Cardiac fibroblast (primary cell): ENCODE data around the gene IGFBP6.

ENCODE experiments used
- DNase-seq, 2 donors: peaks; one replicate each; pipeline versions ENCODE4 v3.0.0 to v3.0.0-alpha.2; 2010; ENCODE audit warnings: low read depth in 2 of 2
- H3K4me3 ChIP-seq, 2 donors: replicated peaks in 1 of 2; 1 replicate in 1 of 2; 2 replicates in 1 of 2; pipeline ENCODE4 v1.5.1; 2011; ENCODE audit warnings: low read depth in 2 of 2, low read length in 2 of 2, mild to moderate bottlenecking in 2 of 2, moderate library complexity in 1 of 2
- TF ChIP-seq, protein P1 (sequence below): IDR thresholded peaks from one replicate; pipeline ENCODE4 v1.5.1; 2011; ENCODE audit warnings: low read depth, mild to moderate bottlenecking, low read length, inconsistent platforms

The IGFBP6 gene

DNA sequence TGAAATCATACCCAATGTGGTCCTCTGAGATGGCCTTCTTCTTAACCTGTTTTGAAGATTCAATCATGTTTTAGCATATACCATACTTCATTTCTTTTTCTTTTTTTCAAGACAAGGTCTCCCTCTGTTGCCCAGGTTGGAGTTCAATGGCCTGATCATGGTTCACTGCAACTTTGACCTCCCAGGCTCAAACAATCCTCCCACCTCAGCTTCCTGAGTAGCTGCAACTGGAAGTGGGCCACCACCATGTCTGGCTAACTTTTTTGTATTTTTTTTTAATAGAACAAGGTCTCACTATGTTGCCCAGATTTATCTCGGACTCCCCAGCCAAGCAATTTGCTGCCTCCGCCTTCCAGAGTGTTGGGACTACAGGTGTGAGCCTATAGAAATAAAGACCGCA lies 36.3 kb downstream of the IGFBP6 start:
- TF ChIP-seq, protein P1, sequence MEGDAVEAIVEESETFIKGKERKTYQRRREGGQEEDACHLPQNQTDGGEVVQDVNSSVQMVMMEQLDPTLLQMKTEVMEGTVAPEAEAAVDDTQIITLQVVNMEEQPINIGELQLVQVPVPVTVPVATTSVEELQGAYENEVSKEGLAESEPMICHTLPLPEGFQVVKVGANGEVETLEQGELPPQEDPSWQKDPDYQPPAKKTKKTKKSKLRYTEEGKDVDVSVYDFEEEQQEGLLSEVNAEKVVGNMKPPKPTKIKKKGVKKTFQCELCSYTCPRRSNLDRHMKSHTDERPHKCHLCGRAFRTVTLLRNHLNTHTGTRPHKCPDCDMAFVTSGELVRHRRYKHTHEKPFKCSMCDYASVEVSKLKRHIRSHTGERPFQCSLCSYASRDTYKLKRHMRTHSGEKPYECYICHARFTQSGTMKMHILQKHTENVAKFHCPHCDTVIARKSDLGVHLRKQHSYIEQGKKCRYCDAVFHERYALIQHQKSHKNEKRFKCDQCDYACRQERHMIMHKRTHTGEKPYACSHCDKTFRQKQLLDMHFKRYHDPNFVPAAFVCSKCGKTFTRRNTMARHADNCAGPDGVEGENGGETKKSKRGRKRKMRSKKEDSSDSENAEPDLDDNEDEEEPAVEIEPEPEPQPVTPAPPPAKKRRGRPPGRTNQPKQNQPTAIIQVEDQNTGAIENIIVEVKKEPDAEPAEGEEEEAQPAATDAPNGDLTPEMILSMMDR = no peak
- DNase-seq = no peak
- H3K4me3 ChIP-seq = no peak overlapping the region

DNA sequence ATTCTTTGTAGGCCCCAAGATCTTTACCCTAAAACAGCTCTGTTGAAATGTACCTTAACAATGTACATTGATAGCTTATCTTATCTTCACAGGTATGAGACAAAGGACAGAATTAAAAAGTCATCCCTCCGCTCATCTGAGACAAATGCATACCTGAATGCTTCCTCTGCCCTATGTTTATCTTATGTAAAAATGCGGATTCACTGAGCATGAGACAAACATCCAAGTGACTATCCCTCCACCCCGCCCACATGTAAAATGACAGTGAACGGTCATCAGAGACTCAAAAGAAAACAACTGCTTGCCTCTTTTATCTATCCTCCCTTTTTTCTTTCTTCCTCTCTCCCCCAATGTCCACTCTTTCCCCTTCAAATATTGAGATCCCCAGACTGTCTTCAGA lies 45.9 kb downstream of the IGFBP6 start:
- DNase-seq = no peak
- H3K4me3 ChIP-seq = no peak overlapping the region
- TF ChIP-seq, protein P1 = no peak

DNA sequence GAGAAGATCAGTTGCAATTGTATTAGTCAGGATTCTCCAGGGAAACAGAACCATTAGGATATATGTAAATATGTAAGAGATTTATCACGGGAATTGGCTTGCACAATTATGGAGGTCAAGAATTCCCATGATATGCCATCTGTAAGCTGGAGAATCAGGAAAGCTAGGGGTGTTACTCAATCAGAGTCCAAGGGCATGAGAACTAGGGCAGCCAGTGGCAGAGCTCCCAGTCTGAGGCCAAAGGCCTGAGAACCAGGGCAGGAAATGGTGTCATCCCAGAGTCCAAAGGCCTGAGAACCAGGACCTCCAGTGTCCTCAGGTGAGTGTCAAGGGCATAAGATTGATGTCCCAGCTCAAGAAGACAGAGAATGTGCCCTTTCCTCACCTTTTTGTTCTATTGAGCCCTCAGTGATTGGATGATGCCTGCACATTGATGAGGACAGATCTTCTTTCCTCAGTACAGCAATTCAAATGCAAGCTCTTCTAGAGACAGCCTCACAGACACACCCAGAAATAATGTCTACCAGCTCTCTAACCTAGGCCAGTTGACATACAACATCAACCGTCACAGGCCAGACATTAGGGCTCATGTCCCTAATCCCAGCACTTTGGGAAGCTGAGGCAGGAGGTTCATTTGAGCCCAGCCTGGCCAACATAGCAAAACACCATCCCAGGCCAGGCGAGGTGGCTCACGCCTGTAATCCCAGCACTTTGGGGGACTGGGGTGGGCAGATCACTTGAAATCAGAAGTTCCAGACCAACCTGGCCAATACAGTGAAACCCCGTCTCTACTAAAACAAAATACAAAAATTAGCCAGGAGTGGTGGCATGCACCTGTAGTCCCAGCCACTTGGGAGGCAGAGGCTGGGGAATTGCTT lies 48.2 kb downstream of the IGFBP6 start:
- TF ChIP-seq, protein P1 = no peak
- peak; percentile 55 to 74 for DNase-seq
- H3K4me3 ChIP-seq = no peak overlapping the region

- H3K4me3 ChIP-seq = no peak overlapping the region
- TF ChIP-seq, protein P1 = no peak
- no peak for DNase-seq
Observed at GRCh38 chr12:53147181-53147580, 49.7 kb downstream of the IGFBP6 start.

DNA sequence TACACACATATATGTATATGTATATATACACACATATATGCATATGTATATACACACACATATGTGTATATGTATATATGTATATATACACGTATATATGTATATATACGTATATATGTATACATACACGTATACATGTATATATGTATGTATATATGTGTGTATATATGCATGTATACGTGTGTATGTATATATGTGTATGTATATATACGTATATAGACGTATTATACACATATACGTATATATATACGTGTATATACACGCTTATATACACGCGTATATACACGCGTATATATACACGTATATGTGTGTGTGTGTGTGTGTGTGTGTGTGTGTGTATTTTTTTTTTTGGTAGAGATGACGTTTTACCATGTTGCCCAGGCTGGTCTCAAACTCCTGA lies 50.2 kb downstream of the IGFBP6 start:
- DNase-seq = no peak
- H3K4me3 ChIP-seq = no peak overlapping the region
- TF ChIP-seq, protein P1 = no peak

DNA sequence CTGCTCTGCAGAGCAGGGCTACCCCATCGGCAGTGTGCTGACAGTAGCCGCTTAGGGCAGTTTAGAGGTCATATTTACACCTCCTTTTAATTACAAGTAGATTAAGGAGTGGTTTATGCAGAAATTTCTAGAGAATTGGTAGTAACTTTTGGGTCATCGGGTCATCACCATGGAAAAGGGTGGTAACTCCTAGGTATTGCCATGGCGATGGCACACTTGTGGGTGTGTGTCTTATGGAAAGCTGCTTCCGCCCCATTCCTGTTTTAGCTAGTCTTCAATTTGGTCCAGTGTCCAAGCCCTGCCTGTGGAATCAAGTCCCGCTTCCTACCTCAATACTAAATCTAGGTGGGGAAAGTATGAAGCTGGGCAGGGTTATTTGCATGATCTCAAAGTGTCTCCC lies 53.6 kb downstream of the IGFBP6 start:
- H3K4me3 ChIP-seq = no peak overlapping the region
- TF ChIP-seq, protein P1 = no peak
- DNase-seq = no peak
